ENCODE measurements around the gene QPCT. TPM values are rescaled to one million over a fixed set of nuclear protein-coding genes. Genes with fewer than 3 reads are reported as not detected.

The QPCT gene
- total RNA-seq, 1 donor from 2014 or later = 2.1 TPM

GRCh38 chr2:37300578-37300977 lies 43.9 kb upstream of the QPCT start:
- H3K27ac Mint-ChIP-seq = no peak overlapping the region
- no peak for TF ChIP-seq CTCF (IDR thresholded peaks at IDR 0.05)

GRCh38 chr2:37301408-37301807 lies 43.0 kb upstream of the QPCT start:
- ChIA-PET POLR2A (interaction anchor here (0.6 kb wide), 1 partner anchor 16 kb away, joined by 13 read pairs; no protein-coding TSS in a partner anchor), CTCF (no interaction called here)
- DNase-seq (no peak), ATAC-seq (ENCODE audit: low read depth) (no peak)
- peaks cover 4% of the 10 kb centered on the region for H3K9me3 Mint-ChIP-seq
- peaks cover 46% of the 10 kb centered on the region for H3K4me1 Mint-ChIP-seq
- H3K36me3 Mint-ChIP-seq (ENCODE audit: low read depth) = peaks cover 23% of the 10 kb centered on the region
- no peak for TF ChIP-seq CTCF (IDR thresholded peaks at IDR 0.05)
- no peak overlapping the region for H3K27ac Mint-ChIP-seq
- no peak overlapping the region for H3K4me3 Mint-ChIP-seq
- no peaks in the 10 kb centered on the region for H3K27me3 Mint-ChIP-seq
- intact Hi-C loops (cut with micrococcal nuclease) = no loop called here

More at GRCh38 chr2:37300578-37300977, 43.9 kb upstream of the QPCT start:
- CTCF ChIA-PET = no interaction called here
- intact Hi-C loops (cut with micrococcal nuclease) = no loop called here
- no peaks in the 10 kb centered on the region for H3K27me3 Mint-ChIP-seq
- H3K4me3 Mint-ChIP-seq = no peak overlapping the region
- POLR2A ChIA-PET = no interaction called here
- H3K4me1 Mint-ChIP-seq = peaks cover 47% of the 10 kb centered on the region
- peaks cover 4% of the 10 kb centered on the region for H3K9me3 Mint-ChIP-seq
- ATAC-seq (ENCODE audit: low read depth) (no peak), DNase-seq (no peak)
- H3K36me3 Mint-ChIP-seq (ENCODE audit: low read depth) = peaks cover 23% of the 10 kb centered on the region

- ATAC-seq (ENCODE audit: low read depth) (no peak), DNase-seq (no peak)
- Mint-ChIP-seq H3K4me1 (peaks cover 51% of the 10 kb centered on the region), H3K27me3 (no peaks in the 10 kb centered on the region), H3K9me3 (peaks cover 4% of the 10 kb centered on the region), H3K36me3 (ENCODE audit: low read depth) (peaks cover 23% of the 10 kb centered on the region), H3K27ac (peak overlapping the region; percentile 7), H3K4me3 (no peak overlapping the region)
- ChIA-PET POLR2A (no interaction called here), CTCF (no interaction called here)
- intact Hi-C loops (cut with micrococcal nuclease) = loop anchor here (2.0 kb wide), 1 partner anchor 14 kb away; no protein-coding TSS in a partner anchor
- TF ChIP-seq CTCF (IDR thresholded peaks at IDR 0.05) = no peak
Observed at GRCh38 chr2:37302701-37303252, 41.7 kb upstream of the QPCT start.

GRCh38 chr2:37306024-37306423 lies 38.4 kb upstream of the QPCT start:
- Mint-ChIP-seq H3K27me3 (no peaks in the 10 kb centered on the region), H3K9me3 (no peaks in the 10 kb centered on the region), H3K36me3 (ENCODE audit: low read depth) (peaks cover 14% of the 10 kb centered on the region), H3K4me3 (no peak overlapping the region), H3K27ac (no peak overlapping the region), H3K4me1 (peaks cover 58% of the 10 kb centered on the region)
- CTCF ChIA-PET = no interaction called here
- no peak for TF ChIP-seq CTCF (IDR thresholded peaks at IDR 0.05)
- ATAC-seq (ENCODE audit: low read depth) = no peak
- intact Hi-C loops (cut with micrococcal nuclease) = no loop called here
- POLR2A ChIA-PET = interaction anchor here (0.7 kb wide), 1 partner anchor 1341 kb away, joined by 4 read pairs; no protein-coding TSS in a partner anchor
- DNase-seq = no peak

- no peaks in the 10 kb centered on the region for H3K9me3 Mint-ChIP-seq
- no peak for TF ChIP-seq CTCF (IDR thresholded peaks at IDR 0.05)
- peaks cover 66% of the 10 kb centered on the region for H3K4me1 Mint-ChIP-seq
- H3K4me3 Mint-ChIP-seq = no peak overlapping the region
- ATAC-seq (ENCODE audit: low read depth) (no peak), DNase-seq (no peak)
- peaks cover 16% of the 10 kb centered on the region for H3K36me3 Mint-ChIP-seq (ENCODE audit: low read depth)
- intact Hi-C loops (cut with micrococcal nuclease) = no loop called here
- ChIA-PET POLR2A (interaction anchor here (1.3 kb wide), 1 partner anchor 17 kb away, joined by 4 read pairs; the partner anchor contains the start of gene PRKD3), CTCF (no interaction called here)
- H3K27me3 Mint-ChIP-seq = no peaks in the 10 kb centered on the region
- no peak overlapping the region for H3K27ac Mint-ChIP-seq
Observed at GRCh38 chr2:37307500-37307899, 36.9 kb upstream of the QPCT start.
